ENCODE data around the gene CCND3.

The CCND3 gene

GRCh38 chr6:41927253-41927652 is 14.4 kb downstream of the CCND3 start:
- H3K36me3 Mint-ChIP-seq (ENCODE audit: low read depth), result peaks cover 55% of the 10 kb centered on the region
- H3K27me3 Mint-ChIP-seq (ENCODE audit: low read depth), result no peaks in the 10 kb centered on the region
- no peaks in the 10 kb centered on the region for H3K9me3 Mint-ChIP-seq
- no peak for TF ChIP-seq CTCF (IDR thresholded peaks at IDR 0.05; ENCODE audit: unreplicated experiment in 3 of 3)
- no peak overlapping the region for H3K27ac Mint-ChIP-seq
- peaks cover 26% of the 10 kb centered on the region for H3K4me1 Mint-ChIP-seq
- H3K4me3 Mint-ChIP-seq, result no peak overlapping the region

GRCh38 chr6:41922154-41922553 is 19.5 kb downstream of the CCND3 start:
- Mint-ChIP-seq H3K4me3 (peak overlapping the region; percentile 99 to 100 (median 99)), H3K36me3 (ENCODE audit: low read depth) (peaks cover 19% of the 10 kb centered on the region), H3K27me3 (ENCODE audit: low read depth) (no peaks in the 10 kb centered on the region), H3K9me3 (no peaks in the 10 kb centered on the region), H3K27ac (peak overlapping the region; percentile 99 to 100 (median 100)), H3K4me1 (peaks cover 46% of the 10 kb centered on the region)
- TF ChIP-seq CTCF (IDR thresholded peaks at IDR 0.05; ENCODE audit: unreplicated experiment in 3 of 3), result no peak

GRCh38 chr6:41921712-41921998 is 20.0 kb downstream of the CCND3 start:
- Mint-ChIP-seq H3K4me1 (peaks cover 46% of the 10 kb centered on the region), H3K27me3 (ENCODE audit: low read depth) (no peaks in the 10 kb centered on the region)

GRCh38 chr6:41920921-41921711 is 20.5 kb downstream of the CCND3 start, which contains the start of the genes BYSL and MED20:
Gene BYSL (plus strand): TSS chr6:41921499. CDS start chr6:41921563, 64 bp downstream.
Gene MED20 (minus strand): TSS chr6:41921139. CDS start chr6:41921018, 121 bp downstream.
- Mint-ChIP-seq H3K4me1 (peaks cover 45% of the 10 kb centered on the region), H3K27me3 (ENCODE audit: low read depth) (no peaks in the 10 kb centered on the region), H3K36me3 (ENCODE audit: low read depth) (peaks cover 22% of the 10 kb centered on the region), H3K9me3 (no peaks in the 10 kb centered on the region), H3K4me3 (peak within 1 kb of the TSS; percentile 99 to 100 (median 99)), H3K27ac (peak within 1 kb of the TSS; percentile 99 to 100 (median 100))
- TF ChIP-seq CTCF (IDR thresholded peaks at IDR 0.05; ENCODE audit: unreplicated experiment in 3 of 3), result peak; percentile 99 to 100 (median 99)

More at GRCh38 chr6:41921712-41921998, 20.0 kb downstream of the CCND3 start:
- no peak for TF ChIP-seq CTCF (IDR thresholded peaks at IDR 0.05; ENCODE audit: unreplicated experiment in 3 of 3)
- Mint-ChIP-seq H3K27ac (peak overlapping the region; percentile 99 to 100 (median 100)), H3K4me3 (peak overlapping the region; percentile 99 to 100 (median 99)), H3K36me3 (ENCODE audit: low read depth) (peaks cover 19% of the 10 kb centered on the region), H3K9me3 (no peaks in the 10 kb centered on the region)

- Mint-ChIP-seq H3K27me3 (ENCODE audit: low read depth) (no peaks in the 10 kb centered on the region), H3K4me1 (peaks cover 22% of the 10 kb centered on the region), H3K4me3 (peak overlapping the region; percentile 23 to 54 (median 50)), H3K36me3 (ENCODE audit: low read depth) (peaks cover 28% of the 10 kb centered on the region), H3K27ac (no peak overlapping the region), H3K9me3 (no peaks in the 10 kb centered on the region)
- no peak for TF ChIP-seq CTCF (IDR thresholded peaks at IDR 0.05; ENCODE audit: unreplicated experiment in 3 of 3)
These were observed 24.1 kb downstream of the CCND3 start for GRCh38 chr6:41917528-41917927.
